K562 (cell line): ENCODE measurements around the gene MRPL54.

Source experiments
- HDAC2 ChIP-seq: fragments of 450-650 bp; IDR thresholded peaks from 2 replicates; pipeline ENCODE4 v1.6.1; 2016; ENCODE audit warnings: mild to moderate bottlenecking
- KDM5B ChIP-seq: fragments of 200-600 bp; sonication (generic); IDR thresholded peaks from 2 replicates; pipeline ENCODE4 v1.6.1; 2012; ENCODE audit warnings: low read depth, mild to moderate bottlenecking, moderate library complexity, low read length, control low read depth, inconsistent platforms; ENCODE audit not compliant: insufficient replicate concordance
- NR2C1 ChIP-seq, 2 experiments: fragments of 450-650 bp; IDR thresholded peaks; 2 replicates each; pipeline ENCODE4 v1.6.1; 2017; ENCODE audit warnings: mild to moderate bottlenecking in 2 of 2, antibody characterized with exemption in 1 of 2, inconsistent platforms in 1 of 2, missing compliant biosample characterization in 1 of 2, missing genetic modification characterization in 1 of 2
- TF ChIP-seq, protein P1 (sequence below), 2 experiments: fragments of 450-650 bp; conservative IDR thresholded peaks; 2 replicates each; pipeline ENCODE4 v1.6.1; 2017; ENCODE audit warnings: mild to moderate bottlenecking in 2 of 2, moderate library complexity in 2 of 2
- TF ChIP-seq, protein P2 (sequence below), 3 experiments: IDR thresholded peaks in 2 of 3; conservative IDR thresholded peaks in 1 of 3; 2 replicates each; pipeline ENCODE4 v1.5.1; 2011 to 2012; ENCODE audit warnings: low read length in 3 of 3, mild to moderate bottlenecking in 3 of 3, control low read depth in 2 of 3, improper control_type of control experiment in 1 of 3, inconsistent platforms in 1 of 3, low read depth in 1 of 3, mixed read lengths in 1 of 3, moderate library complexity in 1 of 3; ENCODE audit not compliant: insufficient read depth in 2 of 3

DNA sequence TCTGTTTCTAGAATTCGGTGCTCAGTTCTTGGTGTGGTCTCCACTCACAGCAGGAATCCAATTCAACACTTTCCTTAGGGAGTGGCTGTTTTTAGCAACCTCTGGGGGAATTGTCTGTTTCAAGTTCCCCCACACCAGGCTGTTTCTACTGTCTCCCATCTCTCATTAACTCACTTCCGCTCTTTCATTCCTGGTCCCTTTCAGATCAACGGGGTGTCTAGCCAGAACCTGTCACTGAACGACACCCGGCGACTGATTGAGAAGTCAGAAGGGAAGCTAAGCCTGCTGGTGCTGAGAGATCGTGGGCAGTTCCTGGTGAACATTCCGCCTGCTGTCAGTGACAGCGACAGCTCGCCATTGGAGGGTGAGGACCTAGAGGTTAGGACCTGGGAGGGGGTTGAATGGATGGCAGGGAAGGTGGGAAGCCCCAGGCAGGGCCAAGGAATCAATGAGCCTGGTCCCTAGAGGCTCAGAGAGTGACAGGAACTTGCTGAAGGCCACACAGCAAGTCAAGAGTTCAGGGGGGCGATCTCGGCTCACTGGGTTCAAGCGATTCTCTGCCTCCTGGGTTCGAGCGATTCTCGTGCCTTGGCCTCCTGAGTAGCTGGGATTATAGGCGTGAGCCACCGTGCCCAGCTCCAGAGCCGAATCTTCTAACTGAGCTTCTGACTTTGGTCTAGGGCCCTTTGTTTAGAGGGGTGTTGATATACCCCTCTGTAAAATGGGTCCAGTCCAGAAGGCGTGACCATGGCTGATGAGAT, 28.8 kb upstream of the MRPL54 start:
- TF ChIP-seq NR2C1 (IDR thresholded peaks at IDR 0.05) (no peak), NR2C1 (tag; IDR thresholded peaks at IDR 0.05) (no peak), HDAC2 (0 out of 2 replicates have a peak, but pooled peaks have one; percentile 27), KDM5B (no peak)
- TF ChIP-seq, protein P1, sequence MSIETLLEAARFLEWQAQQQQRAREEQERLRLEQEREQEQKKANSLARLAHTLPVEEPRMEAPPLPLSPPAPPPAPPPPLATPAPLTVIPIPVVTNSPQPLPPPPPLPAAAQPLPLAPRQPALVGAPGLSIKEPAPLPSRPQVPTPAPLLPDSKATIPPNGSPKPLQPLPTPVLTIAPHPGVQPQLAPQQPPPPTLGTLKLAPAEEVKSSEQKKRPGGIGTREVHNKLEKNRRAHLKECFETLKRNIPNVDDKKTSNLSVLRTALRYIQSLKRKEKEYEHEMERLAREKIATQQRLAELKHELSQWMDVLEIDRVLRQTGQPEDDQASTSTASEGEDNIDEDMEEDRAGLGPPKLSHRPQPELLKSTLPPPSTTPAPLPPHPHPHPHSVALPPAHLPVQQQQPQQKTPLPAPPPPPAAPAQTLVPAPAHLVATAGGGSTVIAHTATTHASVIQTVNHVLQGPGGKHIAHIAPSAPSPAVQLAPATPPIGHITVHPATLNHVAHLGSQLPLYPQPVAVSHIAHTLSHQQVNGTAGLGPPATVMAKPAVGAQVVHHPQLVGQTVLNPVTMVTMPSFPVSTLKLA (conservative IDR thresholded peaks at IDR 0.05) = peak in 1 of 2 experiments; percentile 31; a peak in 1 of 4 replicates
- TF ChIP-seq, protein P2, sequence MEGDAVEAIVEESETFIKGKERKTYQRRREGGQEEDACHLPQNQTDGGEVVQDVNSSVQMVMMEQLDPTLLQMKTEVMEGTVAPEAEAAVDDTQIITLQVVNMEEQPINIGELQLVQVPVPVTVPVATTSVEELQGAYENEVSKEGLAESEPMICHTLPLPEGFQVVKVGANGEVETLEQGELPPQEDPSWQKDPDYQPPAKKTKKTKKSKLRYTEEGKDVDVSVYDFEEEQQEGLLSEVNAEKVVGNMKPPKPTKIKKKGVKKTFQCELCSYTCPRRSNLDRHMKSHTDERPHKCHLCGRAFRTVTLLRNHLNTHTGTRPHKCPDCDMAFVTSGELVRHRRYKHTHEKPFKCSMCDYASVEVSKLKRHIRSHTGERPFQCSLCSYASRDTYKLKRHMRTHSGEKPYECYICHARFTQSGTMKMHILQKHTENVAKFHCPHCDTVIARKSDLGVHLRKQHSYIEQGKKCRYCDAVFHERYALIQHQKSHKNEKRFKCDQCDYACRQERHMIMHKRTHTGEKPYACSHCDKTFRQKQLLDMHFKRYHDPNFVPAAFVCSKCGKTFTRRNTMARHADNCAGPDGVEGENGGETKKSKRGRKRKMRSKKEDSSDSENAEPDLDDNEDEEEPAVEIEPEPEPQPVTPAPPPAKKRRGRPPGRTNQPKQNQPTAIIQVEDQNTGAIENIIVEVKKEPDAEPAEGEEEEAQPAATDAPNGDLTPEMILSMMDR (IDR thresholded peaks at IDR 0.05 in 2 of 3, conservative IDR thresholded peaks at IDR 0.05 in 1 of 3; ENCODE audit: insufficient read depth in 2 of 3, low read depth in 1 of 3, low read length in 3 of 3) = no peak
